Stimulated activated CD4-positive, alpha-beta T cell treated with anti-CD3 and anti-CD28 coated beads, TNF-alpha, amount 100 ng/mL, for 48 hours (primary cell): ENCODE measurements around the gene S100P.

Source experiments
- DNase-seq, 3 donors: peaks; one replicate each; pipeline ENCODE4 v3.0.0-alpha.2; 2020; ENCODE audit warnings: low read depth in 3 of 3

S100P gene

GRCh38 chr4:6697131-6697530 is 3.5 kb downstream of the S100P start:
- DNase-seq: no peak

- DNase-seq: no peak
Measured at GRCh38 chr4:6699388-6699787, 5.7 kb downstream of the S100P start.

DNA sequence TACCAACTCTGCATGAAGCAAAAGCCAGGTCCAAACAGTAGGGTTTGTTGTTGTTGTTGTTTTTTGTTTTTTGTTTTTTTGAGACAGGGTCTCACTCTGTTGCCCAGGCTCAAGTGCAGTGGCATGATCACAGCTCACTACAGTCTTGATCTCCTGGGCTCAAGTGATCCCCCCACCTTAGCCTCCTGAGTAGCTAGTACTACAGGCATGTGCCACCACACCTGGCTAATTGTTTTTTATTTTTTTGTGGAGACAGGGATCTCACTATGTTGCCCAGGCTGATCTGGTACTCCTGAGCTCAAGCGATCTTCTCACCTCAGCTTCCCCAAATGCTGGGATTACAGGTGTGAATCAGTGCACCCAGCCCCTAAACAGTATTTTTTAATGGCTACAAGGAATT is 6.2 kb downstream of the S100P start:
- DNase-seq: no peak

GRCh38 chr4:6701371-6701770 is 7.7 kb downstream of the S100P start:
- peak in 2 of 3 donors; percentile 39 to 40 for DNase-seq

DNA sequence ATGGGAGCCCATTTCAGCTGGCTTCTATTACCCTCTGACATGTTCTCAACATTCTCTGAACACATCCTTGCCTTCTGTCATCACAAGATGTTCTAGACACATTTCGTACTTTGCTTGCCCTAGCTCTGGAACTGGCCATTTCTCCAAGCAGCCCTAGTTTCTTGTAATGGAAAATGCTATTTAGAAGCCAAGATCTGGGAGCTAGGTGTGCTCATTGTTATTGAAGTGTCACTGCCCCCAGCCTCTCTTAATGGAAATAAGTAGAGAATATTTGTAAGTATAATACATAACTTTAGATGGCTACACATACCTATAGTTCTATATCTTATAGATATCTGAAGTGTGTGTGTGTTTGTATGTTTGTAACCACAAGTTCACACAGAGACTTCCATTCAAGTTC is 9.1 kb downstream of the S100P start:
- DNase-seq: no peak

DNA sequence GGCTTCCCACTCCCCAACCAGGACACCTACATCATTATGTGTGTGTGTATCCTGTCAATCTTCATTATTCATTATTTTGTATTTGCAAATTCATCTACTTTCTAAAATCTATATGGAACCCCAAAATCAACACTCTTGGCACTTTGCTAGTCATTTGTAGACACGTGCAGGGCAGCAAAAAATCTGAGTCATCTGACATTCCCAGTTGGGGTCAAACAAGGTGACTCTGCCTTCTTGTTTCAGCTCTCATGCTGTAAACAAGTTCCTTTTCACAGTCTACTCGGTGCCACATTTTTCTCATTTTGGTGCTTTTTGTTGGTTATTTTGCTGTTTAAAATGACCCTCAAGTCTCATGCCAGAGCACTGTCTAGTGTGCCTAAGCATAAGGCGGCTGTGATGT is 10.1 kb downstream of the S100P start:
- no peak for DNase-seq

DNA sequence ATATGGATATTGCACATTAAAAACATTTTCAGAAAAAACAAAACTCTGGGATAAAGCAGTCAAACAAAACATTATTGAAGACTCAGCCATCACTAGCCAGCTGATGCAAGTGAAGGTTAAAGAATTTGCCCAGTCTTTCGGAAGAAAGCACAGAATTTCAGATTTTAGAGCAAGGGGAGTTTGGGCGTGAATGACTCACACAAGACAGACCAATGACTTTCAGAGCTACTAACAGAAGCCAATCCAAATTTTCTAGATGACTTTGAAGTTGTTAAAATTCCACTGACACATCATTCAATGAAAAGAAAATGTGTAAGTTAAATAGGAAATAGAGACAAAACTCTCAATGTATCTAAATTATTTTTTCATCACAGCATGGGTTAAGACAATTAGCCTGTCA is 12.0 kb downstream of the S100P start:
- DNase-seq: no peak

DNA sequence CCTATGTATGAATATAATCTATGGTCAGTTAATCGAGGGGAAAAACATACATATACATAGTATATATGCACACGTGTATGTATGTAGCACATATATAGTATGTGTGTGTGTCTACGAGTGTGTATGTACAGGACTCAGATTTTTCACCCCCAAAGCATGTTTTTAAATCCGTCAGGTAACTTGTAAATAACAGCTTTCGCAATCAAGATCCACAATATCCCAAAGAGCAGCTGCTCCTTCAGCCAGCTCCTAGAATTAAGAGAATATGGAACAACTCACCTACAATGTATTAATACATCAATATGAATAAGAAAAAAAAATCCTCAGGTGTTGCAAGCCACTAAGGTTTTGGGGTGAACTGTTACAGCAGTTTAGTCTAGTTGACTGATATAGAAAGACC is 12.5 kb downstream of the S100P start:
- DNase-seq: no peak

DNA sequence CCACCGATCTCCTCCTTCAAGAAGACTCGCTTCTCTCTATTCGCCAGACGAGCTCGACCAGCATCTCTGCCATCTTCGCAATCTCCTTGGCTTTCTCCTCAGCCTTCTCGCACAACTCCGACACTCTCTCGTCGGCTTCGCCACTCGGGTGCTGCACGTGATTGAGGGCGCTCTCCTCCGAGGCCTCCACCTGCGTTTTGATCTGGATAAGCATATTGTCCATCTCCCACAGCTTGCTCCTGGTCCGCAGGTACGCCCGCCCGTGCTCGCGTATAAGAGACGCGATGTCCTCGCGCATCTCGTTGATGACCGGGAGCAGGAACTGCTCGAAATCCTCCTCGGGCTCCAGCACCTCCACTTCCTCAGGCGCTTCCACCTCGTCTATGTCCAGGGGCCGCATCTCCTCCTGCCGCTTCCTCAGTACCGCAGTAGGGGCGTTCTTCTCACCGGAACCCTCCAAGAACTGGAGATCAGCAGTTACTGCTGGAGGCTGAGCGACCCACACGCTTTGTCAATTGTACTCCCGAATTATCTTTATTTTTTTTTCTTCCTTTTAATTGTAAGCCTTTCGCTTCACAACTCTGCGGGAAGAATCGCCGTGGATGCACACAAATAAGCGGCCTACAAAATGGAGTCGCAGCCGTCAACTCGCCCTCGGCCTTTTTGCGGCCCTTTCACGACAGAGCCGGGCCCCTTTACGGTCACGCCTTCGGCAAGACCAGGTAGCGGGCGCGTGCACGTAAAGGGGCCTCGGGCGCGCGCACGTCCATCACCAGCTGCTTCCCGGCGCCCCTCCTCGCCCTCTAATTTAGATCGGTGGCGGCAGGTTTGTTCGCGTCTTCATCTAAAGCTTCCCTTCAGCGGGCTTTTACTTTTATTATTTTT is 15.8 kb downstream of the S100P start, which contains the start of gene MRFAP1L1:
TSS of gene MRFAP1L1 (minus strand) at position 636 of the 885 bp plus-strand sequence. CDS start at position 400, 236 bp downstream.
- DNase-seq: peak; percentile 93 to 95 (median 95)

- no peak for DNase-seq
Measured at GRCh38 chr4:6710282-6710681, 16.6 kb downstream of the S100P start.

DNA sequence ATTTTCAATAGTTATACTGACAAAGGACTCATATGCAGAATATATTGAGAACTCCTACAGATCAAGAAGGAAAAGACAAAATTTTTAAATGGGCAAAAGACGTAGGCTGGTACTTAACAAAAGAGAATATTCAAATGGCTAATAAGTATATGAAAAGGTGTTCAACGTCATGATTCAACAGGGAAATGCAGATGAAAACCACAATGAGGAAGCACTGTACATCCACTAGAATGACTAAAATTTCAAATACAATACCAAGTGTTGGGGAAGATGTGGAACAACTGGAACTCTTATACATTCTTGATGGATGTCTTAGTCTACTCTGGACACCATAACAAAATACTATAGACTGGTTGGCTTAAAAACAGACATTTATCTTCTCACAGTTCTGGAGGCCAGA is 17.3 kb downstream of the S100P start:
- no peak for DNase-seq

DNA sequence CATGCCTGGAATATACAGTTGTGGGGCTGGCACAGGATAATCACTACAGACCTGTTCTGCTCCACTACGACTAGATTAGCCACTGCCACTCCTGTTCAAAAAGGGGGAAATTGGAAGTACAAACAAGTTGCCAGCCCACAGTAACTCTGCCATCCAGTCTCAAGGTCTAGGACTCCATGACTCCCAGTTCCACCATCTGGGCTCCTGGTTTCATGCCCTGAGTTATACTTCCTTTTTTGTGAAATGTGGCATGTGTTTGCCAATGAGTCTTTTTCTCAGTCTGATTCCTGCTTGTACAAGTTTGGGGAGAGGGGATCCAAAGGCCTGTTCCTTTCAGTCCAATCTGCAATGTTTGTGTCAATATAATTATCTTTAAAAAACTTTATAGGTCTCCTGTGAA is 21.3 kb downstream of the S100P start:
- no peak for DNase-seq

- DNase-seq: no peak
Measured at GRCh38 chr4:6715704-6716017, 22.0 kb downstream of the S100P start.

GRCh38 chr4:6716018-6716911 is 22.6 kb downstream of the S100P start, which contains the start of gene BLOC1S4:
BLOC1S4 (plus strand) TSS chr4:6716174; CDS start chr4:6716210, 36 bp downstream.
- peak; percentile 71 to 80 (median 78) for DNase-seq

- DNase-seq: no peak
Measured at GRCh38 chr4:6716958-6717655, 23.4 kb downstream of the S100P start.

DNA sequence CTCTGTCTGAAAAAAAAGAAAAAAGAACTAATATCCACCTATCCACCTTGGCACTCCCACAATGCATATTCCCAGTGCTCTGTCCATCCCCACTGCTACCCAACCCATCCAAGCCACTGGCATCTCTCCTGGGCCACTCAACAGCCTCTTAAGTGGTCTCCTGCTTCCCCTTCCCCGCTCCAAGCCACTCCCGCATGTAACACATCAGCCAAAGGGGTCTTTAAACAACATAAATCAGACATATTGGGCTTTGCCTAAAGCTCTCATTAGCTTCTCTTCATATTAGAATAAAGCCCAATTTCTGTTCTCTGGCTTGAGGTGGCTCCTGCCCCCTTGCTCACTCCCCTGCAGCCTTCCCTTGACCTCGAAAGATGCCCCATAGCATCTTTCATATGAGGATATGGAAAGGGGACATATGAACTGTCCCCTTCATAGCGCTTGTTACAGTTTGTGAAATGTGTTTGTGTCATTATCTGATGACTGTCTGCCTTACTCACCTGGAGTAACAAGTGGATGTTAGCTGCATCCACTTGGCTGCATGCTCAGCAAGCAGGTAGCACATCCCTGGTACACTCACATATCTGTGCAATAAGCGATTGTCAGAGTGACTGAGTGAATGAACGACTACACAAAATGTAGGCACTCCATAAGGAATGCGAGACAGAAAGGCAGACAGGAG is 25.4 kb downstream of the S100P start:
- DNase-seq: no peak

GRCh38 chr4:6719611-6720179 is 26.0 kb downstream of the S100P start:
- DNase-seq: no peak

DNA sequence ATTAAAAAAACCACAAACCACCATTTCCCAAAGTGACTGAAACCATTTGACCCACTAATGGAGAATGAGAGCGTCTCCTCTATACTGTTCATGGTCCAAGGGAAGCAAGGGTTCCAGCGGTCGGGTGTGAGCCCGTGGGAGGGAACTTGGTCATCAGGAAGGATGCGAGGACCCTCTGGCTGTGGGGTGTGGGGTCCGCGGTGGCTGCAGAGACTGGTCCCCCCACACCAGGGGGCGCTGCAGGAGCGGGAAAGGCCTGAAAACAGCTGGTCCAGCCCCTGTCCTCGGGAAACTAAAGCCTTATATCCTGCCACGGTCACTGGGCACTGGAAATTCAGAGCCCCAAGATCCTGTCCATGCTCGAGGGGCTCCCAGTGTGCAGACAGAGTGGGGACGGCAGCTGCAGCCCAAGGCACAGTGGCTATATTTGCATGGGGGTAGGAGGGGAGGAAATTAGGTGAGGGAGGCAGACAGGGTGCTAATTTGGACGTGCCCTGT is 26.6 kb downstream of the S100P start:
- DNase-seq: peak; percentile 54 to 84 (median 74)

- DNase-seq: no peak
Measured at GRCh38 chr4:6721121-6721520, 27.4 kb downstream of the S100P start.

DNA sequence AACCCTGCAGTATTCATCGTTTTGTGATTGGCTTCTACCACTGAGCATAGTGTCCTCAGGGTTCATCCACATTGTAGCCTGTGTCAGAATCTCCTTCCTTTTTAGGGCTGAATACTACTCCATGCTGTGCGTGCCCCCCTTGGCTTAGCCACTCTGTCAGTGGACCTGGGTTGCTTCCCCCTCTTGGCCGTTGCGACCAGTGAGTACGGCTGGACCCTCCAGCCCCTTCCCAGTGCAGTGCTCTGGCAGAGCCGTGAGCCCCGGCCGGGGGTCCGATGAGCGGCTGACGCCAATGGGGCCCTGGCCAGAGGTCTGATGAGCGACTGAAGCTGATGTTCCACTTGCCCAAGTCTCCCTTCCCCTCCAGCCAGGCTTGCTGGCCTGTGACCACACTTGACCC is 29.2 kb downstream of the S100P start:
- no peak for DNase-seq

- DNase-seq: no peak
Measured at GRCh38 chr4:6723851-6724250, 30.2 kb downstream of the S100P start.
